GM12878 (cell line): Measurements from ENCODE around the gene MACROD2. TPM values are rescaled to one million over a fixed set of nuclear protein-coding genes. Genes with fewer than 3 reads are reported as not detected.

Experiments used
- ATAC-seq: fragments of 200-7000 bp; cut with Tn5 transposase; 3 replicates; pipeline ENCODE4 v1.9.1; 2020; ENCODE audit warnings: mild to moderate bottlenecking, moderate library complexity
- BruUV-seq: library from RNA; stranded (reverse); fragments of 400-500 nt; replicated peaks from 2 replicates; lab custom pipeline; 2021; lab: Mats Ljungman, UMichigan
- CTCF ChIA-PET: fragments of 300-600 bp; sonication (Branson Sonifier 250); formaldehyde crosslinking; extraction: SDS; loops from one replicate; lab custom pipeline; 2021; ENCODE audit warnings: inconsistent platforms; lab: Yijun Ruan, JAX
- POLR2A ChIA-PET: fragments of 350-600 bp; formaldehyde crosslinking; extraction: SDS; loops from one replicate; lab custom pipeline; 2021; ENCODE audit warnings: inconsistent platforms; lab: Charles Lee
- RAD21 ChIA-PET: fragments of 300-600 bp; sonication (Branson Sonifier 250); formaldehyde crosslinking; loops from one replicate; lab custom pipeline; 2023; ENCODE audit warnings: antibody characterized with exemption; ENCODE audit not compliant: unreplicated experiment; lab: Charles Lee
- SMC1A ChIA-PET: fragments of 300-600 bp; sonication (Branson Sonifier 250); formaldehyde crosslinking; loops from one replicate; lab custom pipeline; 2023; ENCODE audit not compliant: unreplicated experiment, uncharacterized antibody; lab: Charles Lee
- DNase-seq: peaks from one replicate; pipeline ENCODE4 v3.0.0-alpha.2; 2011; ENCODE audit warnings: low read depth, low spot score
- FAIRE-seq: peaks from 3 replicates; lab custom pipeline; 2011; peaks lifted over from hg19 to GRCh38; lab: Jason Lieb, UNC
- H2AFZ ChIP-seq: 2 replicates; pipeline ENCODE4 v1.6.0; 2011; ENCODE audit warnings: low read depth, low read length, control low read depth; ENCODE audit not compliant: control insufficient read depth
- H3K27ac ChIP-seq: 2 replicates; pipeline ENCODE4 v1.5.1; 2011; ENCODE audit warnings: control low read depth; ENCODE audit not compliant: control insufficient read depth, insufficient read depth
- H3K27me3 ChIP-seq, 2 experiments: replicated peaks in 1 of 2; 2 replicates each; pipeline versions ENCODE4 v1.6.0 to v1.6.1; 2011; ENCODE audit warnings: low read length in 1 of 2; ENCODE audit not compliant: control insufficient read depth in 2 of 2, insufficient read depth in 2 of 2
- H3K36me3 ChIP-seq, 2 experiments: 2 replicates each; pipeline ENCODE4 v1.5.1; 2011; ENCODE audit warnings: low read length in 1 of 2; ENCODE audit not compliant: control insufficient read depth in 2 of 2, insufficient read depth in 2 of 2
- H3K4me1 ChIP-seq: 2 replicates; pipeline ENCODE4 v1.6.1; 2011; ENCODE audit warnings: mild to moderate bottlenecking, low read length, moderate library complexity, mixed read lengths; ENCODE audit not compliant: control insufficient read depth, insufficient read depth
- H3K4me2 ChIP-seq: 2 replicates; pipeline ENCODE4 v1.6.0; 2011; ENCODE audit warnings: control low read depth; ENCODE audit not compliant: control insufficient read depth, insufficient read depth
- H3K4me3 ChIP-seq: fragments of 200-600 bp; sonication (generic); 2 replicates; pipeline ENCODE4 v1.5.1; 2016
- H3K79me2 ChIP-seq: 2 replicates; pipeline ENCODE4 v1.6.0; 2011; ENCODE audit warnings: low read length; ENCODE audit not compliant: control insufficient read depth, insufficient read depth
- H3K9ac ChIP-seq: 2 replicates; pipeline ENCODE4 v1.8.0; 2011; ENCODE audit warnings: low read length, control low read depth, mixed read lengths; ENCODE audit not compliant: control insufficient read depth, insufficient read depth
- H3K9me3 ChIP-seq: replicated peaks from 3 replicates; pipeline ENCODE4 v1.5.1; 2011; ENCODE audit warnings: mild to moderate bottlenecking, low read length; ENCODE audit not compliant: control insufficient read depth, insufficient read depth
- H4K20me1 ChIP-seq: 2 replicates; pipeline ENCODE4 v1.6.0; 2011; ENCODE audit not compliant: control insufficient read depth, insufficient read depth
- ETV6 ChIP-seq, 2 experiments: fragments of 450-650 bp in 1 of 2; IDR thresholded peaks in 1 of 2; conservative IDR thresholded peaks in 1 of 2; 2 replicates each; pipeline ENCODE4 v1.6.1; 2014; ENCODE audit warnings: antibody characterized with exemption in 1 of 2, borderline replicate concordance in 1 of 2, low read depth in 1 of 2, mild to moderate bottlenecking in 1 of 2, moderate library complexity in 1 of 2
- EZH2 ChIP-seq: IDR thresholded peaks from 2 replicates; pipeline ENCODE4 v1.6.1; 2012; ENCODE audit warnings: low read depth, mild to moderate bottlenecking, control low read depth, inconsistent platforms, low read length, borderline replicate concordance; ENCODE audit not compliant: control insufficient read depth
- KAT2A ChIP-seq: conservative IDR thresholded peaks from 2 replicates; pipeline ENCODE4 v1.6.1; 2011; ENCODE audit warnings: low read depth, low read length; ENCODE audit not compliant: control insufficient read depth
- MTA3 ChIP-seq: IDR thresholded peaks from 2 replicates; pipeline ENCODE4 v1.6.1; 2012; ENCODE audit warnings: low read length, inconsistent platforms, borderline replicate concordance
- POLR2AphosphoS5 ChIP-seq: IDR thresholded peaks from 2 replicates; pipeline ENCODE4 v1.6.1; 2011; ENCODE audit warnings: mild to moderate bottlenecking, low read length, inconsistent platforms
- STAT3 ChIP-seq: IDR thresholded peaks from 2 replicates; pipeline ENCODE4 v1.6.1; 2011; ENCODE audit warnings: low read depth, low read length, improper control_type of control experiment
- TCF7 ChIP-seq: IDR thresholded peaks from 2 replicates; pipeline ENCODE4 v1.6.1; 2014; ENCODE audit warnings: antibody characterized with exemption, borderline replicate concordance
- ZBED1 ChIP-seq: IDR thresholded peaks from 2 replicates; pipeline ENCODE4 v1.6.1; 2016; ENCODE audit warnings: borderline replicate concordance
- ZNF207 ChIP-seq: fragments of 450-650 bp; IDR thresholded peaks from 2 replicates; pipeline ENCODE4 v1.6.1; 2014; ENCODE audit warnings: antibody characterized with exemption, mild to moderate bottlenecking, borderline replicate concordance
- ZNF217 ChIP-seq: fragments of 450-650 bp; IDR thresholded peaks from 2 replicates; pipeline ENCODE4 v1.6.1; 2017; ENCODE audit warnings: antibody characterized with exemption, mild to moderate bottlenecking
- ZNF274 ChIP-seq: IDR thresholded peaks from one replicate; pipeline ENCODE4 v1.8.0; 2011; ENCODE audit not compliant: insufficient read length, insufficient read depth
- WGBS: methylation state at CpG from one replicate; pipeline ENCODE4 v1.1.6; 2016; ENCODE audit warnings: low lambda C conversion rate; ENCODE audit not compliant: insufficient replicate concordance, insufficient coverage; ENCODE audit errors: missing lambda C conversion rate; 5-methylcytosine and 5-hydroxymethylcytosine counted together
- in situ Hi-C: fragments of 300-500 bp; cut with MboI; formaldehyde crosslinking; loops from 9 replicates; pipeline ENCODE4 v1.14.3; 2018; ENCODE audit warnings: mixed read lengths
- intact Hi-C: fragments of 100-400 bp; cut with micrococcal nuclease; formaldehyde crosslinking; loops from one replicate; pipeline ENCODE4 v1.14.2; 2022; ENCODE audit not compliant: unreplicated experiment
- polyA plus RNA-seq, 11 experiments: library from polyadenylated mRNA; depleted of rRNA in 4 of 11; unstranded in 6 of 11; stranded (reverse) in 5 of 11; fragments of >200 nt; fragmentation: Nextera tagmentation in 4 of 11; fragmentation: Illumina TruSeq in 1 of 11; extraction: Ambion mirVana in 4 of 11; extraction: Trizol in 1 of 11; gene quantifications; 1 replicate in 1 of 11; 2 replicates in 10 of 11; pipeline versions ENCODE4 v1.2.1 to v1.2.3, GENCODE V29; 2011 to 2016; ENCODE audit warnings: inconsistent platforms in 2 of 11, missing spikeins in 2 of 11, low read depth in 1 of 11
- total RNA-seq, 4 experiments: library from RNA; depleted of rRNA in 3 of 4; stranded (reverse); fragments of >200 nt in 3 of 4; fragmentation: Illumina TruSeq in 1 of 4; extraction: Trizol in 1 of 4; gene quantifications; 2 replicates each; pipeline versions ENCODE4 v1.2.1 to v1.2.3, GENCODE V29; 2013 to 2021

MACROD2 gene
- total and polyA plus RNA-seq, 10 of the 15 experiments (the other 5 are each of a cell fraction or from before 2014, with no cell fraction given), result 1.1 to 21.5 (median 2.2) TPM

GRCh38 chr20:15835811-15836210, 1840.5 kb downstream of the MACROD2 start:
- Histone ChIP-seq H3K27ac (no peak overlapping the region), H3K4me3 (no peak overlapping the region), H3K9ac (no peak overlapping the region), H3K79me2 (no peaks in the 10 kb centered on the region), H3K9me3 (no peaks in the 10 kb centered on the region; the same call in 2 of the 3 replicates), H3K27me3 (no peaks in the 10 kb centered on the region), H4K20me1 (no peaks in the 10 kb centered on the region), H3K4me2 (no peak overlapping the region), H3K4me1 (no peaks in the 10 kb centered on the region), H3K36me3 (no peaks in the 10 kb centered on the region), H2AFZ (no peak overlapping the region)
- no peak for FAIRE-seq
- ChIA-PET POLR2A (no interaction called here), CTCF (no interaction called here), RAD21 (no interaction called here), SMC1A (interaction anchor here (1.4 kb wide), 1 partner anchor 12 kb away, joined by 5 read pairs; no protein-coding TSS in a partner anchor)
- no peak for ATAC-seq
- WGBS, result 7% methylated on average over 1 of the region's 1 CpG
- no peak for DNase-seq
- intact Hi-C loops, result no loop called here
- in situ Hi-C loops, result no loop called here
- no TSS peak for BruUV-seq
- TF ChIP-seq ETV6 (conservative IDR thresholded peaks at IDR 0.05 in 1 of 2, IDR thresholded peaks at IDR 0.05 in 1 of 2; ENCODE audit: borderline replicate concordance in 1 of 2, low read depth in 1 of 2) (no peak), ZNF207 (no peak), POLR2AphosphoS5 (no peak), EZH2 (no peak), STAT3 (no peak), ZNF217 (no peak), ZNF274 (no peak), MTA3 (no peak), ZBED1 (no peak), KAT2A (no peak), TCF7 (no peak)
